T-cell (primary cell): Measurements from ENCODE around the gene CMTM7. TPM values are rescaled to one million over a fixed set of nuclear protein-coding genes. Genes with fewer than 3 reads are reported as not detected.
A peak's percentile ranks its signal among the peaks of the same experiment; 100 is the strongest.
"Not testable (repeated sequence)": the region's sequence is repeated elsewhere in the genome, so short reads cannot be mapped to it uniquely, and the experiment has no call there.

Experiments used
- ATAC-seq, 4 experiments: fragments of 200-7000 bp in 3 of 4; fragments of 150-1000 bp in 1 of 4; cut with Tn5 transposase; replicated peaks in 1 of 4; 1 replicate in 3 of 4; 2 replicates in 1 of 4; pipeline ENCODE4 v1.10.0; 2021; ENCODE audit warnings: moderate library complexity in 3 of 4, mild to moderate bottlenecking in 2 of 4, moderate number of reproducible peaks in 1 of 4
- CTCF ChIA-PET, 2 donors: fragments of 300-600 bp; sonication (Branson Sonifier 250); formaldehyde crosslinking; loops; one replicate each; lab custom pipeline; 2022; ENCODE audit warnings: antibody characterized with exemption in 2 of 2; lab: Charles Lee
- POLR2A ChIA-PET, 2 donors: fragments of 300-600 bp; sonication (Branson Sonifier 250); formaldehyde crosslinking; loops; one replicate each; lab custom pipeline; 2022; ENCODE audit warnings: antibody characterized with exemption in 2 of 2; lab: Charles Lee
- DNase-seq, 35 experiments: peaks; one replicate each; pipeline versions ENCODE4 v3.0.0 to v3.0.0-alpha.2; 2013 to 2023
- H3K27ac ChIP-seq: one replicate; pipeline ENCODE4 v1.5.1; 2013; ENCODE audit warnings: low read length
- H3K27me3 ChIP-seq, 2 experiments: replicated peaks in 1 of 2; 1 replicate in 1 of 2; 2 replicates in 1 of 2; pipeline versions ENCODE4 v1.6.1 to v1.7.0; 2013; ENCODE audit warnings: low read length in 1 of 2, mixed read lengths in 1 of 2; ENCODE audit not compliant: control insufficient read depth in 2 of 2, insufficient read depth in 2 of 2; ENCODE audit errors: extremely low read depth in 1 of 2
- H3K36me3 ChIP-seq, 2 donors: 1 replicate in 1 of 2; 2 replicates in 1 of 2; pipeline versions ENCODE4 v1.6.1 to v1.7.0; 2013; ENCODE audit warnings: low read length in 1 of 2; ENCODE audit not compliant: control insufficient read depth in 2 of 2, insufficient read depth in 1 of 2; ENCODE audit errors: extremely low read depth in 1 of 2
- H3K4me1 ChIP-seq, 2 experiments: 1 replicate in 1 of 2; 2 replicates in 1 of 2; pipeline versions ENCODE4 v1.6.1 to v1.7.0; 2013; ENCODE audit warnings: low read length in 2 of 2, mixed read lengths in 1 of 2; ENCODE audit not compliant: insufficient read depth in 2 of 2, control insufficient read depth in 1 of 2; ENCODE audit errors: extremely low read depth in 1 of 2
- H3K4me3 ChIP-seq, 2 donors: 1 replicate in 1 of 2; 2 replicates in 1 of 2; pipeline versions ENCODE4 v1.5.1 to v1.7.0; 2013; ENCODE audit warnings: mild to moderate bottlenecking in 2 of 2, low read length in 1 of 2, moderate library complexity in 1 of 2; ENCODE audit not compliant: control insufficient read depth in 1 of 2; ENCODE audit errors: extremely low read depth in 1 of 2
- H3K9me3 ChIP-seq: 2 replicates; pipeline ENCODE4 v1.7.0; 2013
- H3K27ac Mint-ChIP-seq, 2 donors: one replicate each; pipeline ENCODE4 v1.8.0; 2020 to 2021; ENCODE audit warnings: mild to moderate bottlenecking in 2 of 2, mixed read lengths in 2 of 2
- H3K27me3 Mint-ChIP-seq, 2 donors: one replicate each; pipeline ENCODE4 v1.8.0; 2021 to 2022; ENCODE audit warnings: mixed read lengths in 2 of 2
- H3K36me3 Mint-ChIP-seq: one replicate; pipeline ENCODE4 v1.8.0; 2021; ENCODE audit warnings: mixed read lengths
- H3K4me1 Mint-ChIP-seq, 3 donors: one replicate each; pipeline ENCODE4 v1.8.0; 2020 to 2022; ENCODE audit warnings: mixed read lengths in 3 of 3, mild to moderate bottlenecking in 1 of 3
- H3K4me3 Mint-ChIP-seq, 3 donors: one replicate each; pipeline ENCODE4 v1.8.0; 2020 to 2022; ENCODE audit warnings: mild to moderate bottlenecking in 3 of 3, mixed read lengths in 3 of 3, moderate library complexity in 3 of 3
- H3K9me3 Mint-ChIP-seq, 3 donors: one replicate each; pipeline ENCODE4 v1.8.0; 2020 to 2022; ENCODE audit warnings: mixed read lengths in 3 of 3
- WGBS: methylation state at CpG from one replicate; pipeline ENCODE4 v1.1.5; 2013; ENCODE audit warnings: missing lambda C conversion rate; ENCODE audit not compliant: insufficient coverage; 5-methylcytosine and 5-hydroxymethylcytosine counted together
- total RNA-seq, 35 experiments: library from RNA in 6 of 35; stranded (reverse) in 6 of 35; fragments of 120-200 nt in 1 of 35; gene quantifications; one replicate each; pipeline versions ENCODE4 v1.2.1 to v1.2.4 and lab custom pipeline; 2013 to 2026

Gene CMTM7
- total RNA-seq, 5 donors from 2014 or later (not counting 1 experiment from before 2014, with no cell fraction given): 40.7 to 56.7 (median 47.8) TPM

DNA sequence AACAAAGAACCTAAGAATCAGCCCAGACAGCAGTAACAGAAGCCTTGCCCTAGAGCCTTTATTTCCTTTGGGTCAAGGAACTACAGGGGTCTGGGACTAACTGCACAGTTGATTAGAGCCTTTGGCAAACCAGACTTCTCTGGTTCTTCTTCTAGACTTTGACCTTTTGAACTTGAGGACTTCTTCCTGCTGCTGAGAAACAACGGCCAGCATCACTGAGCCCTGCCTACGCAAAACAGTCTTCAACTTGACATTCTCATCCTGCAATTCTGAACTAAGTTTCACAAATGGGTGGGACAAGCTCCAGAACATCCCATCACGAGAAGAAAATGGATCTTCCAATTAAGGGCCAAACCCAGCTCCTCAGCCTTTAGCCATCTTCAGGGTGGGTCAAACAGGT lies 79.6 kb downstream of the CMTM7 start:
- H3K36me3 Mint-ChIP-seq: peaks cover 34% of the 10 kb centered on the region
- Histone ChIP-seq H3K27ac (peak overlapping the region; percentile 9), H3K36me3 (peaks cover 0 to 14% of the 10 kb centered on the region in 2 donors), H3K4me3 (no peak overlapping the region), H3K27me3 (no peaks in the 10 kb centered on the region), H3K4me1 (peaks cover 2 to 26% of the 10 kb centered on the region in 2 experiments), H3K9me3 (no peaks in the 10 kb centered on the region)
- H3K27me3 Mint-ChIP-seq: no peaks in the 10 kb centered on the region
- ChIA-PET CTCF (interaction anchor here in 1 of 2 donors (1.1 to 2.1 kb wide), 2 partner anchors 12 to 81 kb away, joined by 4 to 5 read pairs; no protein-coding TSS in a partner anchor), POLR2A (no interaction called here)
- no peak overlapping the region for H3K4me3 Mint-ChIP-seq
- H3K9me3 Mint-ChIP-seq: no peaks in the 10 kb centered on the region
- DNase-seq: no peak
- WGBS: 65% methylated on average over 3 of the region's 3 CpGs
- H3K27ac Mint-ChIP-seq: peak overlapping the region; percentile 74 to 86
- no peak for ATAC-seq
- H3K4me1 Mint-ChIP-seq: peaks cover 48 to 64% (median 51%) of the 10 kb centered on the region in 3 donors

DNA sequence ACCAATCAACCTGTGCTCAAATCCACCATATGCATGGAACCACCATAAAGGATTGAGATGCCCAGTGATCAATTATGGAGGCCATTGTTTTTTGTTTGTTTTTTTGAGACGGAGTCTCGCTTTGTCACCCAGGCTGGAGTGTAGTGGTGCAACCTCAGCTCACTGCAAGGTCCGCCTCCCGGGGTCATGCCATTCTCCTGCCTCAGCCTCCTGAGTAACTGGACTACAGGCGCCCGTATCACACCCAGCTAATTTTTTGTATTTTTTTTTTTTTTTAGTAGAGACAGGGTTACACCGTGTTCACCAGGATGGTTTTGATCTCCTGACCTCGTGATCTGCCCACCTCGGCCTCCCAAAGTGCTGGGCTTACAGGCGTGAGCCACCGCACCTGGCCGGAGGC lies 80.5 kb downstream of the CMTM7 start:
- DNase-seq, H3K9me3 ChIP-seq, H3K4me3 Mint-ChIP-seq, H3K9me3 Mint-ChIP-seq, H3K27me3 ChIP-seq, H3K27ac Mint-ChIP-seq, H3K27ac ChIP-seq, H3K4me3 ChIP-seq, ATAC-seq, H3K27me3 Mint-ChIP-seq: not testable (repeated sequence)
- CTCF ChIA-PET: interaction anchor here (0.6 to 2.1 kb wide), 3 partner anchors 11 to 36 kb away, joined by 3 to 5 read pairs (median 3); no protein-coding TSS in a partner anchor
- Mint-ChIP-seq H3K36me3 (peaks cover 43% of the 10 kb centered on the region), H3K4me1 (peaks cover 45 to 63% (median 48%) of the 10 kb centered on the region in 3 donors)
- peaks cover 2 to 21% of the 10 kb centered on the region in 2 experiments for H3K4me1 ChIP-seq
- WGBS: 91% methylated on average over 6 of the region's 12 CpGs
- peaks cover 0 to 14% of the 10 kb centered on the region in 2 donors for H3K36me3 ChIP-seq
- POLR2A ChIA-PET: interaction anchor here in 1 of 2 donors (0.6 kb wide), 1 partner anchor 882 kb away, joined by 4 read pairs; no protein-coding TSS in a partner anchor

DNA sequence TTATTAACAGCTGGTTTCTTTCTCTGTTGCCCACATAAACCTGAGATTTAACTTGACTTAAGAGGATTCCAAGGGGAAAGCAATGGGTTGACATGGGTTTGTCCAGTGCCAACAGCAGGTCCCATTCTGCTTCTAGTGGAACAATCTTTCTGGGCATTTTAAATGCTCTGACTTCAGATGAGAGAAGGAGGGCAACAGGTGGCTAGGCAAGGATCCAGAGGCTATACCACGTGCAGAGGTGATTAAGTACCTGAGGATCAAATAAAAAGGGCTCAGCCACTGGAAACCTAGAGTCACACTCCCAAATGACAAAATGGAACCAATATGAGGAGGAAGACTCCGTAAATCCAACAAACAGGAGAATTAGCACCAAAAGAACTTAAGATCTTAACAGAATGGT lies 82.5 kb downstream of the CMTM7 start:
- peaks cover 56% of the 10 kb centered on the region for H3K36me3 Mint-ChIP-seq
- DNase-seq (no peak), ATAC-seq (no peak)
- no peak overlapping the region for H3K4me3 Mint-ChIP-seq
- ChIA-PET CTCF (interaction anchor here in 1 of 2 donors (0.5 to 1.2 kb wide), 3 partner anchors 10 to 1342 kb away, joined by 3 to 11 read pairs (median 4); no protein-coding TSS in a partner anchor), POLR2A (interaction anchor here in 1 of 2 donors (0.6 kb wide), 2 partner anchors 404 to 588 kb away, joined by 3 to 4 read pairs; no protein-coding TSS in a partner anchor)
- peaks cover 33 to 57% (median 39%) of the 10 kb centered on the region in 3 donors for H3K4me1 Mint-ChIP-seq
- Histone ChIP-seq H3K4me3 (no peak overlapping the region), H3K27ac (no peak overlapping the region), H3K36me3 (peaks cover 0 to 11% of the 10 kb centered on the region in 2 donors), H3K9me3 (no peaks in the 10 kb centered on the region), H3K27me3 (no peaks in the 10 kb centered on the region), H3K4me1 (peaks cover 0 to 10% of the 10 kb centered on the region in 2 experiments)
- peak overlapping the region in 1 of 2 donors; percentile 22 for H3K27ac Mint-ChIP-seq
- H3K9me3 Mint-ChIP-seq: no peaks in the 10 kb centered on the region
- WGBS: no CpG with 5 or more reads among the region's 2 CpGs
- no peaks in the 10 kb centered on the region for H3K27me3 Mint-ChIP-seq

DNA sequence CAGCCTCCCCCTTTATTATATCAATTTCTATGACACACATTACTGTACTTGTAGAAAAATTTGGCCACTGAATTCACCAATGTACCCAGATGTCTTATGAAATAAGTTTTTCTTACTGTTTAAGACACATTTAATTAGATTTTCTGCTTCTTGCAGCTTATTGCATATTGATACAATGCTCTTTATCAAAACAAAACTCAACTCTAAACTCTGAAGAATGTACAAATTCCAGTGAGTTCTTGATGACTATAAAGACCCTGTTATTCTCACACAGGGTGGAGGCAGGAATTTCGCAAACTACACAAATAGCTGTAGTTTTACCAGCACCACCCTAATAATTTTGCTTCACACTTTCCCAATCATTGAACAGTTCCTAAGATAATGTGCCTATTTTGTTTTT lies 89.0 kb downstream of the CMTM7 start:
- POLR2A ChIA-PET: interaction anchor here in 1 of 2 donors (0.7 kb wide), 1 partner anchor 276 kb away, joined by 5 read pairs; no protein-coding TSS in a partner anchor
- peaks cover 12 to 32% of the 10 kb centered on the region in 2 donors for H3K36me3 ChIP-seq
- no peak overlapping the region for H3K27ac ChIP-seq

DNA sequence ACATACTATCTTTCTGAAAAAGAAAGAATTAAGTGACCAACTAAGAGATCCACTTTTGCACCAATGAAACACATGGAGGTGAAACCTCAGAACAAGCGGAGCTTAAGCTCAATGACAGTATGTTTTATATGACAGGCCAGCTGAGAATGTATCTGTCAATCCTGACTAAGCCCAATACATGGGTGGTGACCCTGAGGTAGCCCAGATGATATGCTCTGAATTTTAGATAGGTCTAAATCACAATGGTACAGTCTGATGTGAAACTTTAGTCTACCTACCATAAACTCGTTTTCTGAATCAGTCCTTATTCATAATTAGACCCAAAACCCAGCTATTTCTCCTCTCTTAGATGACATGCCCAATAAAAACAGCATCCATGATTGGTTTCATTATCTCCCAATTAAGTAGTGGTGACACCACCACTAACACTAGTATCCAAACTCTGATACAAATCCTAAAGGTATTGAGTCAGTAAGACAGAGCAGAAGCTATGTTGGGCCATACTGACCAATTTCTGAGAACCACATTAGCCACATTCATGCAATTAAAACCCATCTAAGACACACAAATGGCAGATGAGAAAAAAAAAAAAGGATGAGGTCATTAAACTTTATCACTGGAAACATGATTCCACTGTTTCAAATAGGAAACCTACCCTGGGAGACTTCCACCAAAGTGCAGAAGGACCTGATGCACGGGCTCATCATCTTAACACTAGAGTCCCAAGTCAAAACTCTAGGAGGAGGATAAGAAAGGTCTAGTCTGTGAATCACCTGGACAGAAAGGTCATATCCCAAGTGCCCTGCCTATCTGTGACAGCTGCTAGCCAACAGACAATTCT lies 90.4 kb downstream of the CMTM7 start:
- Mint-ChIP-seq H3K36me3 (peaks cover 63% of the 10 kb centered on the region), H3K27me3 (no peaks in the 10 kb centered on the region), H3K9me3 (no peaks in the 10 kb centered on the region), H3K4me1 (peaks cover 20 to 48% (median 33%) of the 10 kb centered on the region in 3 donors), H3K27ac (peak overlapping the region; percentile 25 to 66), H3K4me3 (no peak overlapping the region)
- Histone ChIP-seq H3K9me3 (no peaks in the 10 kb centered on the region), H3K4me1 (peaks cover 0 to 6% of the 10 kb centered on the region in 2 experiments), H3K27ac (no peak overlapping the region), H3K27me3 (no peaks in the 10 kb centered on the region), H3K4me3 (no peak overlapping the region), H3K36me3 (peaks cover 12 to 37% of the 10 kb centered on the region in 2 donors)
- ChIA-PET POLR2A (interaction anchor here (0.7 to 0.8 kb wide), 2 partner anchors 8 to 304 kb away, joined by 5 to 6 read pairs; no protein-coding TSS in a partner anchor), CTCF (interaction anchor here in 1 of 2 donors (0.7 to 1.1 kb wide), 2 partner anchors 28 to 1068 kb away, joined by 4 to 11 read pairs; no protein-coding TSS in a partner anchor)
- no peak for ATAC-seq
- DNase-seq: no peak
- WGBS: 60% methylated on average over 1 of the region's 3 CpGs

More for the DNA sequence above, 89.0 kb downstream of the CMTM7 start:
- no peaks in the 10 kb centered on the region for H3K9me3 ChIP-seq
- no CpG with 5 or more reads among the region's 1 CpG for WGBS
- H3K27me3 ChIP-seq: no peaks in the 10 kb centered on the region
- ATAC-seq (no peak), DNase-seq (no peak)
- Mint-ChIP-seq H3K36me3 (peaks cover 67% of the 10 kb centered on the region), H3K9me3 (no peaks in the 10 kb centered on the region), H3K4me3 (no peak overlapping the region), H3K4me1 (peaks cover 21 to 49% (median 38%) of the 10 kb centered on the region in 3 donors), H3K27ac (no peak overlapping the region), H3K27me3 (no peaks in the 10 kb centered on the region)
- peaks cover 0 to 6% of the 10 kb centered on the region in 2 experiments for H3K4me1 ChIP-seq
- H3K4me3 ChIP-seq: no peak overlapping the region
- CTCF ChIA-PET: interaction anchor here (0.6 to 1.2 kb wide), 3 partner anchors 51 to 305 kb away, joined by 3 to 9 read pairs (median 5); no protein-coding TSS in a partner anchor

DNA sequence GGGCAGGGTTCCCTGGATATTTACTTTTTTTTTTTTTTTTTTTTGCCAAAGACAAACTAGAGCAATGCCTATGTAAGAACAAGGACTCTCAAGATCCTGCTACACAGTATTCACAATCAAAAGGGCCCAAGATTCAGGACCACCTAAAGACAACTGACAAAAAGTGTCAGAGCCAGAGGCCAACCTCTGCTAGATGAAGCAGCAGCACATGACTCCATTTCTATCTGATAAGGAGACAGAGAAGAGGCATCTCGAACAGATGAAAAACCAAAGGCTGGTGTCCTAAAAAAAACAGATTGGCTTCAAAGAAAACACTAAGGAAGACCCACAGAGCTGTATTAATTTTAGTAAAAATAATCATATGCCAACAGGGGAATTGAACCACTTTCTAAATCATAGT lies 91.0 kb downstream of the CMTM7 start:
- Mint-ChIP-seq H3K27ac (peak overlapping the region; percentile 2 to 25), H3K4me3 (no peak overlapping the region), H3K9me3 (no peaks in the 10 kb centered on the region), H3K4me1 (peaks cover 20 to 44% (median 32%) of the 10 kb centered on the region in 3 donors), H3K27me3 (no peaks in the 10 kb centered on the region), H3K36me3 (peaks cover 63% of the 10 kb centered on the region)
- CTCF ChIA-PET: interaction anchor here (1.0 to 1.4 kb wide), 3 partner anchors 11 to 27 kb away, joined by 4 to 11 read pairs (median 5); no protein-coding TSS in a partner anchor
- H3K9me3 ChIP-seq: no peaks in the 10 kb centered on the region
- no peak for DNase-seq
- H3K27ac ChIP-seq: no peak overlapping the region
- no peak for ATAC-seq
- POLR2A ChIA-PET: interaction anchor here in 1 of 2 donors (0.6 kb wide), 1 partner anchor 199 kb away, joined by 3 read pairs; no protein-coding TSS in a partner anchor
- no CpG with 5 or more reads among the region's 1 CpG for WGBS
- H3K4me1 ChIP-seq: peaks cover 0 to 6% of the 10 kb centered on the region in 2 experiments
- peaks cover 12 to 42% of the 10 kb centered on the region in 2 donors for H3K36me3 ChIP-seq
- no peak overlapping the region for H3K4me3 ChIP-seq
- H3K27me3 ChIP-seq: no peaks in the 10 kb centered on the region
